ENCODE data around the gene PHF1.

- TF ChIP-seq CTCF (IDR thresholded peaks at IDR 0.05) (no peak), POLR2AphosphoS5 (IDR thresholded peaks at IDR 0.05; ENCODE audit: insufficient read depth in 1 of 2, low read depth in 1 of 2) (no peak), POLR2A (IDR thresholded peaks at IDR 0.05) (no peak)
These were observed 32.2 kb downstream of the PHF1 start for GRCh38 chr6:33443025-33443424.

Data from vagina (tissue), 2 donors.